Lung (tissue), 12 donors: ENCODE data around the gene NAGLU. TPM values are rescaled to one million over a fixed set of nuclear protein-coding genes. Genes with fewer than 3 reads are reported as not detected.
"Not testable (repeated sequence)": the region's sequence is repeated elsewhere in the genome, so short reads cannot be mapped to it uniquely, and the experiment has no call there.

ENCODE experiments used
- ATAC-seq: fragments of 200-7000 bp; cut with Tn5 transposase; one replicate; pipeline ENCODE4 v1.9.1; 2020; ENCODE audit warnings: moderate number of reproducible peaks; ENCODE audit not compliant: insufficient read depth, low FRiP score
- DNase-seq, 3 donors: peaks; one replicate each; pipeline ENCODE4 v3.0.0-alpha.2; 2013 to 2017
- H3K27ac ChIP-seq, 2 donors: one replicate each; pipeline ENCODE4 v1.5.1; 2013; ENCODE audit warnings: mild to moderate bottlenecking in 2 of 2, moderate library complexity in 2 of 2, control low read depth in 1 of 2, inconsistent platforms in 1 of 2, low read depth in 1 of 2, low read length in 1 of 2
- H3K27me3 ChIP-seq, 3 donors: one replicate each; pipeline ENCODE4 v1.5.1; 2013; ENCODE audit warnings: low read length in 2 of 3; ENCODE audit not compliant: control insufficient read depth in 3 of 3, insufficient read depth in 3 of 3
- H3K36me3 ChIP-seq, 4 donors: one replicate each; pipeline ENCODE4 v1.5.1; 2013; ENCODE audit warnings: low read length in 4 of 4, mild to moderate bottlenecking in 1 of 4, moderate library complexity in 1 of 4; ENCODE audit not compliant: control insufficient read depth in 4 of 4, insufficient read depth in 4 of 4
- H3K4me1 ChIP-seq, 5 donors: one replicate each; pipeline ENCODE4 v1.5.1; 2013; ENCODE audit warnings: low read length in 5 of 5, mild to moderate bottlenecking in 2 of 5, moderate library complexity in 1 of 5; ENCODE audit not compliant: control insufficient read depth in 5 of 5, insufficient read depth in 5 of 5
- H3K4me3 ChIP-seq: one replicate; pipeline ENCODE4 v1.5.1; 2013; ENCODE audit warnings: mild to moderate bottlenecking, control low read depth, moderate library complexity
- H3K9ac ChIP-seq, 2 donors: one replicate each; pipeline ENCODE4 v1.5.1; 2013; ENCODE audit warnings: low read length in 2 of 2, control low read depth in 1 of 2; ENCODE audit not compliant: insufficient read depth in 1 of 2
- H3K9me3 ChIP-seq, 4 donors: one replicate each; pipeline ENCODE4 v1.5.1; 2013; ENCODE audit warnings: low read length in 3 of 4, mild to moderate bottlenecking in 1 of 4, moderate library complexity in 1 of 4; ENCODE audit not compliant: control insufficient read depth in 4 of 4, insufficient read depth in 3 of 4
- WGBS, 2 donors: extraction: QIAGEN DNeasy Blood & Tissue Kit; methylation state at CpG; one replicate each; pipeline ENCODE4 v1.1.7; 2013; 5-methylcytosine and 5-hydroxymethylcytosine counted together
- polyA plus RNA-seq, 2 donors: library from polyadenylated mRNA; stranded (reverse); fragments of 200-250 nt; gene quantifications; one replicate each; pipeline ENCODE4 v1.2.1, GENCODE V29; 2013
- total RNA-seq, 2 donors: library from RNA; depleted of rRNA in 1 of 2; stranded (reverse); fragments of >200 nt in 1 of 2; gene quantifications; one replicate each; pipeline ENCODE4 v1.2.1, GENCODE V29; 2014 to 2021
- TF ChIP-seq, protein P1 (sequence below): IDR thresholded peaks from 2 replicates; pipeline ENCODE4 v1.5.1; 2012; ENCODE audit warnings: mild to moderate bottlenecking; ENCODE audit errors: control extremely low read depth, extremely low read depth
- donor health status: control.
- donor health status: control.
- donor health status: Bipolar disorder and iron deficiency.
- donor health status: healthy.
- donor health status: DM: yes; HTN: yes; CAD: no.

Gene NAGLU
- total and polyA plus RNA-seq, 4 donors, result 16.8 to 69.8 (median 35.1) TPM

DNA sequence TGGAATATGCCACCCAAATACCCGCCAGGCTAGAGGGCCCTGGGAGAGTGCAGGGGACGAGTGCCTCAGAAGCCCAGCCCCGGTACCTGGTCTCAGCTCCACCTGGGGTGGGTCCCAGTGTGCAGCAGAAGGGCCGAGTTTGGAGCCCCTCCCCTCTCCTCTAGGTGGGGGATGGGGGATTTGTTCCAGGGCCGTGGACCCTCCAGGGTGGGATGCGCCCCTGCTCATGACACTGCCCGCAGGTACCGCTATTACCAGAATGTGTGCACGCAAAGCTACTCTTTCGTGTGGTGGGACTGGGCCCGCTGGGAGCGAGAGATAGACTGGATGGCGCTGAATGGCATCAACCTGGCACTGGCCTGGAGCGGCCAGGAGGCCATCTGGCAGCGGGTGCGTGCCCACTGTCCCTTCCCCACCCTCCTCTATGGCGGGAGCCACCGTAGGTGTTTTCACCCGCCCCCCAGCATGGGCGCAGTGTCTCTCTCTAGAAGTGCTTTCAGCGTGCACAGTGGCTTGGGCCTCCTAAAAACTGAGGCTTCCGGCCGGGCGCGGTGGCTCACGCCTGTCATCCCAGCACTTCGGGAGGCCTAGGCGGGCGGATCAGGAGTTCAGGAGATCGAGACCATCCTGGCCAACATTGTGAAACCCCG, 1.2 kb downstream of the NAGLU start:
- Histone ChIP-seq H3K36me3 (peaks cover 3 to 27% (median 5%) of the 10 kb centered on the region in 4 donors), H3K9me3 (no peaks in the 10 kb centered on the region), H3K27ac (peak overlapping the region; percentile 88 to 98), H3K27me3 (no peaks in the 10 kb centered on the region), H3K4me1 (peaks cover 0 to 18% (median 2%) of the 10 kb centered on the region in 5 donors), H3K9ac (no peak overlapping the region), H3K4me3 (peak overlapping the region; percentile 83)
- ATAC-seq (no peak), DNase-seq (no peak)
- 86 to 91% methylated on average over 31 of the region's 31 CpGs for WGBS, 2 donors
- TF ChIP-seq, protein P1, sequence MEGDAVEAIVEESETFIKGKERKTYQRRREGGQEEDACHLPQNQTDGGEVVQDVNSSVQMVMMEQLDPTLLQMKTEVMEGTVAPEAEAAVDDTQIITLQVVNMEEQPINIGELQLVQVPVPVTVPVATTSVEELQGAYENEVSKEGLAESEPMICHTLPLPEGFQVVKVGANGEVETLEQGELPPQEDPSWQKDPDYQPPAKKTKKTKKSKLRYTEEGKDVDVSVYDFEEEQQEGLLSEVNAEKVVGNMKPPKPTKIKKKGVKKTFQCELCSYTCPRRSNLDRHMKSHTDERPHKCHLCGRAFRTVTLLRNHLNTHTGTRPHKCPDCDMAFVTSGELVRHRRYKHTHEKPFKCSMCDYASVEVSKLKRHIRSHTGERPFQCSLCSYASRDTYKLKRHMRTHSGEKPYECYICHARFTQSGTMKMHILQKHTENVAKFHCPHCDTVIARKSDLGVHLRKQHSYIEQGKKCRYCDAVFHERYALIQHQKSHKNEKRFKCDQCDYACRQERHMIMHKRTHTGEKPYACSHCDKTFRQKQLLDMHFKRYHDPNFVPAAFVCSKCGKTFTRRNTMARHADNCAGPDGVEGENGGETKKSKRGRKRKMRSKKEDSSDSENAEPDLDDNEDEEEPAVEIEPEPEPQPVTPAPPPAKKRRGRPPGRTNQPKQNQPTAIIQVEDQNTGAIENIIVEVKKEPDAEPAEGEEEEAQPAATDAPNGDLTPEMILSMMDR, result no peak

DNA sequence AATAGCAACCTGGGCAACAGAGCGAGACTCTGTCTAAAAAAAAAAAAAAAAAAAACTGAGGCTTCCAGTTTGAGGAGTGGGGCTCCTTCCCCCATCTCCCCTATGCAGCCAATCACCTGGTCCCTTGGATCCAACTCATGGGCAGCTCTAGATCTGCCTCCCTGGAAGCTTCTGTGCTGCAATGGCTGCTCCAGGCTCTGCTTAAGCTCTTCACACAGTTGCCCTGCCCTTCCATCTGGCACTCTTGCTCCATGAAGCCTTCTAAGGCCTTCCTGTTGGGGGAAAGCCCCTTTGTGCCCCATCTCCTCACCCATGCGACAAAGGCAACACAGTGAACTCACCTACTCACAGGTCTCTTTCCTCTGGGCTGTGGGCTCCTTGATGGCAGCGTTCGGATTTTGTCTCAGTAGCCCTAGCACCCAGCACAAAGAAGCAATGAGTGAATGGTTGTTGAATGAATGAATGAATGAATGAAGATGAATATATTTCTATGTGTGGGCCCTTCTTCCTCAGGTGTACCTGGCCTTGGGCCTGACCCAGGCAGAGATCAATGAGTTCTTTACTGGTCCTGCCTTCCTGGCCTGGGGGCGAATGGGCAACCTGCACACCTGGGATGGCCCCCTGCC, 1.9 kb downstream of the NAGLU start:
- no peak overlapping the region for H3K9ac ChIP-seq
- DNase-seq (no peak), ATAC-seq (no peak)
- TF ChIP-seq, protein P1, result no peak
- H3K27me3 ChIP-seq, result no peaks in the 10 kb centered on the region
- H3K4me3 ChIP-seq, result no peak overlapping the region
- H3K9me3 ChIP-seq, result no peaks in the 10 kb centered on the region
- H3K4me1 ChIP-seq, result peaks cover 0 to 18% (median 2%) of the 10 kb centered on the region in 5 donors
- peaks cover 3 to 33% (median 6%) of the 10 kb centered on the region in 4 donors for H3K36me3 ChIP-seq
- no peak overlapping the region for H3K27ac ChIP-seq
- WGBS, 2 donors, result 91 to 94% methylated on average over 5 of the region's 5 CpGs

DNA sequence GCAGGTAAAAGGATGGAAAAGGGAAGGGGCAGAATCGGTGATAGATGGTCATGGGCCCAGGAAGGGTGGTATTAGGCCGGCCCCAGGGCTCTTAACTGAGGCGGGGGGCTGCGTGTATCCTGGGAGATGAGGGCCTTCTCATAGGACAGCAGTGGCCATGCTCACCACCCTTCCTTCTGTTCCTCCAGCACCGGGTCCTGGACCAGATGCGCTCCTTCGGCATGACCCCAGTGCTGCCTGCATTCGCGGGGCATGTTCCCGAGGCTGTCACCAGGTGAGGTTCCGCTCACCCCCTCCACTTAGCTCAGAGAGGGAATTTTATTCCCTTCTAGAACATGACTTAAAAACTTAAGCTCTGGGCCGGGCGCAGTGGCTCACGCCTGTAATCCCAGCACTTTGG, 2.4 kb downstream of the NAGLU start:
- Histone ChIP-seq H3K27me3 (no peaks in the 10 kb centered on the region), H3K27ac (no peak overlapping the region), H3K9me3 (no peaks in the 10 kb centered on the region), H3K9ac (no peak overlapping the region), H3K36me3 (peaks cover 3 to 38% (median 6%) of the 10 kb centered on the region in 4 donors), H3K4me3 (no peak overlapping the region), H3K4me1 (peaks cover 0 to 18% (median 2%) of the 10 kb centered on the region in 5 donors)
- ATAC-seq (no peak), DNase-seq (no peak)
- 96% methylated on average over 14 of the region's 14 CpGs for WGBS, 2 donors
- TF ChIP-seq, protein P1, result no peak

DNA sequence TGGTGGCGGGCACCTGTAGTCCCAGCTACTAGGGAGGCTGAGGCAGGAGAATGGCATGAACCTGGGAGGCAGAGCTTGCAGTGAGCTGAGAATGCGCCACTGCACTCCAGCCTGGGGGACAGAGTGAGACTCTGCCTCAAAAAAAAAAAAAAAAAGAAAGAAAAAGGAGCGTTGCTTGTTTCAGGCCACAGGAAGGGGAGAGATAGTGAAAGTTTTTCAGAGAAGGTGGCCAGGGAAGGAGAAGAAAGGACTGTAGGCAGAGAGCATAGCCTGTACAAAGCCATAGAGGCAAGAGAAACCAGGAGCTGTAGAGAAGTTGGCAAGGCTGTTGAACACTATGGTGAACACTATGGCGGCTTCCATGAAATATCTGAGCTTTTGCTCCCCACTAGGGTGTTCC, 4.5 kb downstream of the NAGLU start:
- H3K27me3 ChIP-seq, H3K27ac ChIP-seq, H3K9me3 ChIP-seq, DNase-seq, H3K4me3 ChIP-seq, H3K9ac ChIP-seq, ATAC-seq: not testable (repeated sequence)
- peaks cover 0 to 10% (median 0%) of the 10 kb centered on the region in 5 donors for H3K4me1 ChIP-seq
- 85 to 93% methylated on average over 4 of the region's 4 CpGs for WGBS, 2 donors
- H3K36me3 ChIP-seq, result peaks cover 5 to 50% (median 9%) of the 10 kb centered on the region in 4 donors
